Measurements from ENCODE around the gene DHRS2. TPM values are rescaled to one million over a fixed set of nuclear protein-coding genes. Genes with fewer than 3 reads are reported as not detected.

Gene DHRS2
- total RNA-seq, 2 donors from 2014 or later: not detected

DNA sequence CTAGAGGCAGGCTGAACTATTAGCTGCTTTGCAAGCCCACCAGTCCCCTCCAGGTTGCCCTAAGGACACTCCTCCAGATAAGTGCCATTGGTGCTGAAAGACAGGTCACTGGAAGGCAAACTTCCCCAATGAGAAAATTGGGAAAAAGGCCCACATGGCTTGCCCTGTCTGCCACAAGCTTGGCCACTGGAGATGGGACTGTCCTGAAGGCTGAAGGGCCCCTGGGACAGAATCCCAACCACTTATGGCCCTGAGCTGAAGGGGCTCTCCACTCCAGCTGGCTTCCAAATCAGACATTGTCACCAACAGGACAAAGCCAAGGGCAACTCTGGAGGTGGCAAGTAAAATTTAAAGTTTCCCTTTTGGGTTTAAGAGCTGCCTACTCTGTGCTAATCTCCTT lies 12.2 kb upstream of the DHRS2 start:
- Histone ChIP-seq H3K4me3 (no peak overlapping the region), H3K36me3 (no peaks in the 10 kb centered on the region)
- TF ChIP-seq, protein P1, sequence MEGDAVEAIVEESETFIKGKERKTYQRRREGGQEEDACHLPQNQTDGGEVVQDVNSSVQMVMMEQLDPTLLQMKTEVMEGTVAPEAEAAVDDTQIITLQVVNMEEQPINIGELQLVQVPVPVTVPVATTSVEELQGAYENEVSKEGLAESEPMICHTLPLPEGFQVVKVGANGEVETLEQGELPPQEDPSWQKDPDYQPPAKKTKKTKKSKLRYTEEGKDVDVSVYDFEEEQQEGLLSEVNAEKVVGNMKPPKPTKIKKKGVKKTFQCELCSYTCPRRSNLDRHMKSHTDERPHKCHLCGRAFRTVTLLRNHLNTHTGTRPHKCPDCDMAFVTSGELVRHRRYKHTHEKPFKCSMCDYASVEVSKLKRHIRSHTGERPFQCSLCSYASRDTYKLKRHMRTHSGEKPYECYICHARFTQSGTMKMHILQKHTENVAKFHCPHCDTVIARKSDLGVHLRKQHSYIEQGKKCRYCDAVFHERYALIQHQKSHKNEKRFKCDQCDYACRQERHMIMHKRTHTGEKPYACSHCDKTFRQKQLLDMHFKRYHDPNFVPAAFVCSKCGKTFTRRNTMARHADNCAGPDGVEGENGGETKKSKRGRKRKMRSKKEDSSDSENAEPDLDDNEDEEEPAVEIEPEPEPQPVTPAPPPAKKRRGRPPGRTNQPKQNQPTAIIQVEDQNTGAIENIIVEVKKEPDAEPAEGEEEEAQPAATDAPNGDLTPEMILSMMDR (IDR thresholded peaks at IDR 0.05): no peak

DNA sequence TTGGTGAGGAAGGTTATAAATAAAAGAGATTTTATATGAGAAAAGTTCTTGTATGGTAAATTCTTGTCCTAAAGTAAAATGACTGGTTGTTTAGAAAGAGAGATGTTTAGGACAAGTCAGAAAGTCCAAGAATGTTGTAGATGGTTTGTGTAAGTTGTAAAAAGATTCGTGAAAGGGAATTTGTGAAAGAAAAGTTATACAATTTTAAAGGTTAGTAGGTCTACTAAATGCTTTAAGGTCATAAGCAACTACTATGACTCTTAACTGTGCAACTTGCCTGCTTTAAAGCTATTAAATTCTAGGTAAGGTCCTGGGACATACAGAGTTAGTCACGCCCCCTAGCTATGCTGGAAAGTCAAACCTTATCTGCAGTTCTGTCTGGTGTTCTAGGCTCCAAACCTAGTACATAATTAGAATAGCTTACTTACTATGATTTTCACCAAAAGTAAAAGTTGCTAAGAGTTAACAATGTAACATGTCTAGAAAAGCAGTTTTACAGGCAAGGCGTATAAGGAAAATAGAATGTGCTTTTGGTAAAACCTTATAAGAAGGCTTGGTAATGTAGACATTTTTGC lies 11.2 kb upstream of the DHRS2 start:
- H3K9me3 ChIP-seq: no peaks in the 10 kb centered on the region
- DNase-seq (ENCODE audit: low spot score): no peak
- no peaks in the 10 kb centered on the region for H3K36me3 ChIP-seq
- ATAC-seq (ENCODE audit: insufficient number of reproducible peaks, low FRiP score, low read depth): no peak
- no peak overlapping the region for H3K27ac ChIP-seq
- H3K4me1 ChIP-seq (ENCODE audit: control insufficient read depth in 1 of 2, low read depth in 2 of 2): no peaks in the 10 kb centered on the region
- H3K27me3 ChIP-seq (replicated peaks; ENCODE audit: insufficient read depth): no peaks in the 10 kb centered on the region
- TF ChIP-seq, protein P1 (IDR thresholded peaks at IDR 0.05): no peak
- H3K4me3 ChIP-seq: no peak overlapping the region

More for the DNA sequence above, 12.2 kb upstream of the DHRS2 start:
- no peak for ATAC-seq (ENCODE audit: insufficient number of reproducible peaks, low FRiP score, low read depth)
- Histone ChIP-seq H3K27ac (no peak overlapping the region), H3K4me1 (ENCODE audit: control insufficient read depth in 1 of 2, low read depth in 2 of 2) (no peaks in the 10 kb centered on the region), H3K27me3 (replicated peaks; ENCODE audit: insufficient read depth) (no peaks in the 10 kb centered on the region), H3K9me3 (no peaks in the 10 kb centered on the region)
- DNase-seq (ENCODE audit: low spot score): no peak

- no peaks in the 10 kb centered on the region for H3K36me3 ChIP-seq
- no peaks in the 10 kb centered on the region for H3K4me1 ChIP-seq (ENCODE audit: control insufficient read depth in 1 of 2, low read depth in 2 of 2)
- no peak for ATAC-seq (ENCODE audit: insufficient number of reproducible peaks, low FRiP score, low read depth)
- no peaks in the 10 kb centered on the region for H3K9me3 ChIP-seq
- no peaks in the 10 kb centered on the region for H3K27me3 ChIP-seq (replicated peaks; ENCODE audit: insufficient read depth)
- TF ChIP-seq, protein P1 (IDR thresholded peaks at IDR 0.05): no peak
- H3K4me3 ChIP-seq: no peak overlapping the region
- no peak for DNase-seq (ENCODE audit: low spot score)
- H3K27ac ChIP-seq: no peak overlapping the region
Measured at GRCh38 chr14:23626946-23627345, 9.2 kb upstream of the DHRS2 start.

GRCh38 chr14:23627961-23628360 lies 8.2 kb upstream of the DHRS2 start:
- no peaks in the 10 kb centered on the region for H3K36me3 ChIP-seq
- H3K9me3 ChIP-seq: no peaks in the 10 kb centered on the region
- H3K4me1 ChIP-seq (ENCODE audit: control insufficient read depth in 1 of 2, low read depth in 2 of 2): no peaks in the 10 kb centered on the region
- no peaks in the 10 kb centered on the region for H3K27me3 ChIP-seq (replicated peaks; ENCODE audit: insufficient read depth)
- DNase-seq (ENCODE audit: low spot score): no peak
- TF ChIP-seq, protein P1 (IDR thresholded peaks at IDR 0.05): no peak
- no peak overlapping the region for H3K27ac ChIP-seq
- no peak overlapping the region for H3K4me3 ChIP-seq
- no peak for ATAC-seq (ENCODE audit: insufficient number of reproducible peaks, low FRiP score, low read depth)

GRCh38 chr14:23629204-23629603 lies 7.0 kb upstream of the DHRS2 start:
- DNase-seq (ENCODE audit: low spot score): no peak
- H3K36me3 ChIP-seq: no peaks in the 10 kb centered on the region

More at GRCh38 chr14:23629204-23629603, 7.0 kb upstream of the DHRS2 start:
- H3K9me3 ChIP-seq: no peaks in the 10 kb centered on the region
- no peaks in the 10 kb centered on the region for H3K27me3 ChIP-seq (replicated peaks; ENCODE audit: insufficient read depth)
- ATAC-seq (ENCODE audit: insufficient number of reproducible peaks, low FRiP score, low read depth): no peak
- TF ChIP-seq, protein P1 (IDR thresholded peaks at IDR 0.05): no peak
- no peaks in the 10 kb centered on the region for H3K4me1 ChIP-seq (ENCODE audit: control insufficient read depth in 1 of 2, low read depth in 2 of 2)
- H3K27ac ChIP-seq: no peak overlapping the region
- no peak overlapping the region for H3K4me3 ChIP-seq

All from thoracic aorta (tissue), 2 donors.